OCI-LY7 (cell line): Measurements from ENCODE around the gene CDH12. TPM values are rescaled to one million over a fixed set of nuclear protein-coding genes. Genes with fewer than 3 reads are reported as not detected.

ENCODE experiments used
- BruUV-seq: library from RNA; stranded (reverse); fragments of 400-500 nt; replicated peaks from 2 replicates; lab custom pipeline; 2021; lab: Mats Ljungman, UMichigan
- CTCF ChIA-PET: fragments of 300-600 bp; sonication (Branson Sonifier 250); formaldehyde crosslinking; loops from one replicate; lab custom pipeline; 2022; ENCODE audit warnings: antibody characterized with exemption; ENCODE audit not compliant: unreplicated experiment; lab: Charles Lee
- POLR2A ChIA-PET: fragments of 300-600 bp; sonication (Branson Sonifier 250); formaldehyde crosslinking; loops from one replicate; lab custom pipeline; 2022; ENCODE audit warnings: antibody characterized with exemption; lab: Charles Lee
- DNase-seq: peaks from one replicate; pipeline ENCODE4 v3.0.0-alpha.2; 2015; ENCODE audit warnings: low spot score
- H2AFZ ChIP-seq: fragments of 200-600 bp; sonication (generic), shearing (Covaris generic); 2 replicates; pipeline ENCODE4 v1.6.1; 2014; ENCODE audit warnings: mild to moderate bottlenecking, antibody characterized with exemption, low read length, moderate library complexity
- H3K27ac ChIP-seq: fragments of 200-600 bp; sonication (generic); 2 replicates; pipeline ENCODE4 v1.5.1; 2014; ENCODE audit warnings: mixed run types, low read depth, mild to moderate bottlenecking, moderate library complexity, low read length, inconsistent platforms; ENCODE audit not compliant: poor library complexity, severe bottlenecking
- H3K36me3 ChIP-seq: fragments of 200-600 bp; sonication (generic); 2 replicates; pipeline ENCODE4 v1.6.1; 2014; ENCODE audit warnings: mild to moderate bottlenecking, antibody characterized with exemption, low read length, moderate library complexity, mixed read lengths; ENCODE audit not compliant: insufficient read depth
- H3K4me1 ChIP-seq: fragments of 200-600 bp; sonication (generic); 2 replicates; pipeline ENCODE4 v1.5.1; 2014; ENCODE audit warnings: mild to moderate bottlenecking, low read length; ENCODE audit not compliant: insufficient read depth, poor library complexity, severe bottlenecking
- H3K4me2 ChIP-seq: fragments of 200-600 bp; sonication (generic); 2 replicates; pipeline ENCODE4 v1.6.1; 2014; ENCODE audit warnings: mild to moderate bottlenecking, low read length
- H3K4me3 ChIP-seq: fragments of 200-600 bp; sonication (generic); 2 replicates; pipeline ENCODE4 v1.5.1; 2014; ENCODE audit warnings: mild to moderate bottlenecking, low read depth, low read length; ENCODE audit not compliant: poor library complexity, severe bottlenecking
- H3K79me2 ChIP-seq: fragments of 200-600 bp; sonication (generic); 2 replicates; pipeline ENCODE4 v1.6.1; 2016; ENCODE audit warnings: low read depth, mild to moderate bottlenecking, low read length, moderate library complexity, mixed read lengths; ENCODE audit not compliant: insufficient read depth
- H3K9me2 ChIP-seq: fragments of 200-600 bp; sonication (generic); 2 replicates; pipeline ENCODE4 v1.6.1; 2016; ENCODE audit warnings: mild to moderate bottlenecking, low read length, mixed read lengths; ENCODE audit not compliant: insufficient read depth
- H3K9me3 ChIP-seq: fragments of 200-600 bp; sonication (generic); 2 replicates; pipeline ENCODE4 v1.6.1; 2014; ENCODE audit warnings: mild to moderate bottlenecking, mixed run types, low read length, mixed read lengths
- H4K20me1 ChIP-seq: fragments of 200-600 bp; sonication (generic); 2 replicates; pipeline ENCODE4 v1.6.1; 2014; ENCODE audit warnings: mild to moderate bottlenecking, antibody characterized with exemption, low read length, moderate library complexity, mixed read lengths; ENCODE audit not compliant: insufficient read depth
- EZH2phosphoT487 ChIP-seq: fragments of 200-600 bp; sonication (generic); IDR thresholded peaks from 2 replicates; pipeline ENCODE4 v1.6.1; 2018; ENCODE audit warnings: low read depth, borderline replicate concordance, mild to moderate bottlenecking, mixed run types, antibody characterized with exemption, low read length, moderate library complexity, mixed read lengths
- intact Hi-C: fragments of 100-400 bp; cut with micrococcal nuclease; formaldehyde crosslinking; loops from one replicate; pipeline ENCODE4 v1.10.0; 2022; ENCODE audit not compliant: unreplicated experiment
- total RNA-seq, 2 experiments: library from RNA; depleted of rRNA in 1 of 2; stranded (reverse); fragments of >200 nt in 1 of 2; shearing (Covaris generic) in 1 of 2; gene quantifications; 2 replicates each; pipeline ENCODE4 v1.2.3, GENCODE V29; 2014 to 2022
- TF ChIP-seq, protein P1 (sequence below): fragments of 200-600 bp; sonication (generic); conservative IDR thresholded peaks from 2 replicates; pipeline ENCODE4 v1.5.1; 2014; ENCODE audit warnings: mild to moderate bottlenecking, antibody characterized with exemption, low read length, moderate library complexity, mixed read lengths

The CDH12 gene
- total RNA-seq, 2 experiments from 2014 or later: not detected

DNA sequence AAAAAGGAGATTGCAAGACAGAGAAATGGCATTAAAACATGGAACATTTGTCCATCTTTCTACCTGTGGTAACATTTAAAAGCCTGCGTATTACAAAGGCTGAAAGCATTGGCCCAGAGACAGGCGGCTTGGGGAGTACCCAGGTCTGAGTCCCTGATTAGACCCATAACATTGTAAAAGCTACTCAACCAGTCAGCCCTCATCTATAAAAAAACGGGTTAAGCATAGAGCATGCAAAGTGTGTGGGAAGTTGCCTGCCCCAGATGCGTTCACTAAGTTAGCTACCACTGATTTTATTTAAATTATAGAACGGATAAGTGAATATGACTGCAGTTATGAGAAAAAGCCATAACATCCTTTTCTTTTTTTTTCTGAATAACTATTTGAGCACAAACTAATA, 276.1 kb downstream of the CDH12 start:
- DNase-seq: no peak
- BruUV-seq: no TSS peak
- Histone ChIP-seq H3K79me2 (no peaks in the 10 kb centered on the region), H3K4me2 (no peak overlapping the region), H2AFZ (no peak overlapping the region), H3K27ac (no peak overlapping the region), H3K4me3 (no peak overlapping the region), H3K9me2 (no peaks in the 10 kb centered on the region), H3K9me3 (0 out of 2 replicates have a peak, but pooled peaks cover 3% of the 10 kb centered on the region), H3K36me3 (no peaks in the 10 kb centered on the region), H4K20me1 (no peaks in the 10 kb centered on the region), H3K4me1 (no peaks in the 10 kb centered on the region)
- ChIA-PET CTCF (no interaction called here), POLR2A (no interaction called here)
- no peak for TF ChIP-seq EZH2phosphoT487
- TF ChIP-seq, protein P1, sequence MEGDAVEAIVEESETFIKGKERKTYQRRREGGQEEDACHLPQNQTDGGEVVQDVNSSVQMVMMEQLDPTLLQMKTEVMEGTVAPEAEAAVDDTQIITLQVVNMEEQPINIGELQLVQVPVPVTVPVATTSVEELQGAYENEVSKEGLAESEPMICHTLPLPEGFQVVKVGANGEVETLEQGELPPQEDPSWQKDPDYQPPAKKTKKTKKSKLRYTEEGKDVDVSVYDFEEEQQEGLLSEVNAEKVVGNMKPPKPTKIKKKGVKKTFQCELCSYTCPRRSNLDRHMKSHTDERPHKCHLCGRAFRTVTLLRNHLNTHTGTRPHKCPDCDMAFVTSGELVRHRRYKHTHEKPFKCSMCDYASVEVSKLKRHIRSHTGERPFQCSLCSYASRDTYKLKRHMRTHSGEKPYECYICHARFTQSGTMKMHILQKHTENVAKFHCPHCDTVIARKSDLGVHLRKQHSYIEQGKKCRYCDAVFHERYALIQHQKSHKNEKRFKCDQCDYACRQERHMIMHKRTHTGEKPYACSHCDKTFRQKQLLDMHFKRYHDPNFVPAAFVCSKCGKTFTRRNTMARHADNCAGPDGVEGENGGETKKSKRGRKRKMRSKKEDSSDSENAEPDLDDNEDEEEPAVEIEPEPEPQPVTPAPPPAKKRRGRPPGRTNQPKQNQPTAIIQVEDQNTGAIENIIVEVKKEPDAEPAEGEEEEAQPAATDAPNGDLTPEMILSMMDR: no peak
- intact Hi-C loops: no loop called here

DNA sequence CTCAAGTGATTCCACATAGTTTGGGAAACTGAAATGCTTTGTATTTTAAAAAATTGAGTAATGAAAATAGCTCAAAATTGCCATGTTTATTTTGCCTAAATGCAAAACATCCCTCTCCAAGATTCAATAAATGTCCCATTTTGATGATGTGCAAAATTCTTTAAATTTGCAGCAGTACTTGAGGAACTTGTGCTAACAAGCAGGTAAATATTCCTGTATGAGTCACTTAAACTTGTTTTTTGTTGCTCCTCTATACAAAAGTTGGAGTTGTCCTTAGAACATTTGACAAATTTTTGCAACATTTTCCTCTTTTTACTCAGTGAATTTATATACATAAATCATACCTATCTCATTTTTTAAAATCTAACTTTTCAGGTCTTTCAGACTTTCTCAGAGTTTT, 280.2 kb downstream of the CDH12 start:
- Histone ChIP-seq H3K79me2 (no peaks in the 10 kb centered on the region), H4K20me1 (no peaks in the 10 kb centered on the region), H3K9me2 (no peaks in the 10 kb centered on the region), H3K36me3 (no peaks in the 10 kb centered on the region), H3K4me2 (no peak overlapping the region), H3K27ac (no peak overlapping the region), H3K4me1 (no peaks in the 10 kb centered on the region), H3K4me3 (no peak overlapping the region), H3K9me3 (0 out of 2 replicates have a peak, but pooled peaks cover 3% of the 10 kb centered on the region), H2AFZ (no peak overlapping the region)
- no peak for DNase-seq
- BruUV-seq: no TSS peak
- TF ChIP-seq, protein P1: no peak
- no peak for TF ChIP-seq EZH2phosphoT487
- intact Hi-C loops: no loop called here
- CTCF ChIA-PET: no interaction called here
- POLR2A ChIA-PET: no interaction called here

DNA sequence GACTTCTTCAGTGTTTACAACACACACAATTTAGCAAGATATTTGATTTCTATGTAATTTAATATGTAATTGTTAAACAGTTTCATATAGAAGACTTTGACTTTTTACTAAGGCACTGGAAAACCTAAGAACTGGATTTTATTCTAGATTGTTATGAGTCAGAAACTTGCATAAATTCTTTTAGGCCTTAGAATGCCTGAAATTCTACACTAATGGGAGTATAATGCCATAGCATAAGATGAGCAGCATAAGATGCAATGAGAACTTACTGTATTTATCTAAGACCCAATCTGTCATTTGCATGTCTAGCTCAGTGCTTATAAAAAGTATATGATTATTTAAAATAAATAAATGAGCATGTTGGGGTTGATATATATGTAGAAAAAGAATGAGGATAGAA, 285.2 kb downstream of the CDH12 start:
- intact Hi-C loops: no loop called here
- no peak overlapping the region for H3K4me2 ChIP-seq
- peaks cover 7% of the 10 kb centered on the region; the same call in 1 of the 2 replicates for H3K9me3 ChIP-seq
- CTCF ChIA-PET: no interaction called here
- no peak overlapping the region for H3K4me3 ChIP-seq
- DNase-seq: no peak
- H3K4me1 ChIP-seq: no peaks in the 10 kb centered on the region
- no peaks in the 10 kb centered on the region for H3K79me2 ChIP-seq
- no peaks in the 10 kb centered on the region for H3K9me2 ChIP-seq
- no peak overlapping the region for H3K27ac ChIP-seq
- TF ChIP-seq, protein P1: no peak
- TF ChIP-seq EZH2phosphoT487: no peak
- no peak overlapping the region for H2AFZ ChIP-seq
- H4K20me1 ChIP-seq: no peaks in the 10 kb centered on the region
- H3K36me3 ChIP-seq: no peaks in the 10 kb centered on the region
- no TSS peak for BruUV-seq
- POLR2A ChIA-PET: no interaction called here
